D721Med (cell line): ENCODE data around the gene PLEKHJ1.

Experiments
- DNase-seq: peaks from one replicate; pipeline ENCODE4 v3.0.0; 2011; ENCODE audit warnings: low spot score; ENCODE audit not compliant: insufficient read length
- FAIRE-seq: peaks from 2 replicates; lab custom pipeline; 2011; peaks lifted over from hg19 to GRCh38; lab: Jason Lieb, UNC
- TF ChIP-seq, protein P1 (sequence below): IDR thresholded peaks from 2 replicates; pipeline ENCODE4 v1.5.1; 2012; ENCODE audit warnings: mild to moderate bottlenecking, control low read depth; ENCODE audit not compliant: insufficient read depth; ENCODE audit errors: missing control alignments

The PLEKHJ1 gene

DNA sequence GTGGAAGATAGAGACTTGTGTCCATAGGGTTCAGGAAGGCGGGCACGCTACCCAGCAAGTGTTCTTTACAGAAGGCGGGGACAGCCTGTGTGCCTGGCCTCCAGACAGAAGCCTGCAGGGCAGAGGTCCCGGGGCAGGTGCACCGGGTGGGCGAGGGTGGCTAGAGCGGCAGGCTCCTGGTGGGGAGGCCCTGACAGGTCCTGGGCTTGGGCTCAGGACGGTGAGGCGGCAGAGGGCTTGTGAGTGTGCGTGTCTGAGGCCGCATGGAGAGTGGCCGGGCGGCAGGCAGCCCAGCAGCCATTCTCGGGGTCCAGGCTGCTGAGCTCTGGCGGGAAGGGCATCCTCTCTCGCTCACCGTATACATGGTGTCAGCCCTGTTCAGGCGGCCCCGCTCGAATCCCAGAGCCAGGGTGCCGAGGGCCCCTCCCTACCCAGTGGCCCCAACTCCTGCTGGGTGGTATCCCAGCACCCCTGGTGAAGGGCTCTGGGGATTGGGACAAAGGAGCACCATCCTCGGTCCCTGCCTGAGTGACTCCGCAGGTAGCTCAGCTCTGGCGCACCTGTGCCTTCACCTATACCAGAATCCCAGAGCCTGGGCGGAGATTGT is 10.0 kb upstream of the PLEKHJ1 start:
- FAIRE-seq, result no peak
- TF ChIP-seq, protein P1, sequence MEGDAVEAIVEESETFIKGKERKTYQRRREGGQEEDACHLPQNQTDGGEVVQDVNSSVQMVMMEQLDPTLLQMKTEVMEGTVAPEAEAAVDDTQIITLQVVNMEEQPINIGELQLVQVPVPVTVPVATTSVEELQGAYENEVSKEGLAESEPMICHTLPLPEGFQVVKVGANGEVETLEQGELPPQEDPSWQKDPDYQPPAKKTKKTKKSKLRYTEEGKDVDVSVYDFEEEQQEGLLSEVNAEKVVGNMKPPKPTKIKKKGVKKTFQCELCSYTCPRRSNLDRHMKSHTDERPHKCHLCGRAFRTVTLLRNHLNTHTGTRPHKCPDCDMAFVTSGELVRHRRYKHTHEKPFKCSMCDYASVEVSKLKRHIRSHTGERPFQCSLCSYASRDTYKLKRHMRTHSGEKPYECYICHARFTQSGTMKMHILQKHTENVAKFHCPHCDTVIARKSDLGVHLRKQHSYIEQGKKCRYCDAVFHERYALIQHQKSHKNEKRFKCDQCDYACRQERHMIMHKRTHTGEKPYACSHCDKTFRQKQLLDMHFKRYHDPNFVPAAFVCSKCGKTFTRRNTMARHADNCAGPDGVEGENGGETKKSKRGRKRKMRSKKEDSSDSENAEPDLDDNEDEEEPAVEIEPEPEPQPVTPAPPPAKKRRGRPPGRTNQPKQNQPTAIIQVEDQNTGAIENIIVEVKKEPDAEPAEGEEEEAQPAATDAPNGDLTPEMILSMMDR, result no peak
- DNase-seq, result no peak

DNA sequence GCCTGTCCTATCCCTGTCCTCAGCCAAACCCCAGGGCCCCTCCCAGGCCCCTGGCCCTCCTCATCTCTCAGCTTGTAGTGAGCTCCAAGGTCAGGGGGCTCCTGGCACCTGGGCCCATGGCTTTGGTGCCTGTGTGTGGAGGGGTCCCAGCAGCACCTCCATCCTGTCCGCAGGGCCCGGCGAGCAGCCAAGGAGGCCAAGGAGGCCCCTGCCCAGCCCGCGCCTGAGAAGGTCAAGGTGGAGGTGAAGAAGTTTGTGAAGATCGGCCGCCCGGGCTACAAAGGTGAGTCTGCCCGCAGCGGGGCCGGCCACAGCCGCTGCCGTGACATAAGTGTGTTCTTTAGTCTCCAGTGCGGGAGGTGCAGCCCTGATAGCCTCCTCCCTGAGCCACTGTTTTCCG is 9.1 kb upstream of the PLEKHJ1 start:
- FAIRE-seq (no peak), DNase-seq (no peak)
- TF ChIP-seq, protein P1, result no peak

DNA sequence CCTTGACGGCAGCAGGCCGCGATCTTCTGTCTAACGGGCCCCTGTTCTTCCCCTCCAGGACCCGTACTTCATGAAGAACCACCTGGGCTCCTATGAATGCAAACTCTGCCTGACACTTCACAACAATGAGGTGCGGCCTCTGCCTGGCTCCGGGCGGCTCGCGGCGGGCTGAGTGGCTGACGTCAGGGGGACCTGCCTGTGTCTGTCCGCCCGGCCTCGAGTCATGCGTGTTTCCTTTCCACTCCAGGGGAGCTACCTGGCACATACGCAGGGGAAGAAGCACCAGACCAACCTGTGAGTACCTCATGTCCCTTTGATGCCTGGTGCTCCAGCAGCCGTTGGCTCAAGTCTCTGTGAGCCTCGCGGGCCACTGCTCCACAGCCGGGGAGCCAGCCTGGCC is 8.4 kb upstream of the PLEKHJ1 start:
- TF ChIP-seq, protein P1, result no peak

DNA sequence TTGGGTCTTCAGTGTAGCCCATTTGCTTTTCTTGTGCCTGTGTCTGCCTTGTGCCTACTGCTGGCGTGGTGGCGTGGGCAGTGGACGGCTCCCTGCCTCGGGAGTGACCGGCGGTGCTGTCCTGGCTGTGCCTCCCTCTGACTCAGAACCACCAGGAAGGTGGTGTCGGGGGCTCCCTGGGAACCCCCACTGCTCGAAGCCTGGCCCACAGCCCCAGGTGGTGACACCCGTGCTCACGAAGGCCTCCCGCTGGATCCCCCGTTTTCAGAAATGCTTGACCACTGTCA is 7.9 kb upstream of the PLEKHJ1 start:
- TF ChIP-seq, protein P1, result no peak
- DNase-seq, result no peak
- FAIRE-seq, result no peak

More for the DNA sequence above, 8.4 kb upstream of the PLEKHJ1 start:
- DNase-seq (no peak), FAIRE-seq (no peak)

DNA sequence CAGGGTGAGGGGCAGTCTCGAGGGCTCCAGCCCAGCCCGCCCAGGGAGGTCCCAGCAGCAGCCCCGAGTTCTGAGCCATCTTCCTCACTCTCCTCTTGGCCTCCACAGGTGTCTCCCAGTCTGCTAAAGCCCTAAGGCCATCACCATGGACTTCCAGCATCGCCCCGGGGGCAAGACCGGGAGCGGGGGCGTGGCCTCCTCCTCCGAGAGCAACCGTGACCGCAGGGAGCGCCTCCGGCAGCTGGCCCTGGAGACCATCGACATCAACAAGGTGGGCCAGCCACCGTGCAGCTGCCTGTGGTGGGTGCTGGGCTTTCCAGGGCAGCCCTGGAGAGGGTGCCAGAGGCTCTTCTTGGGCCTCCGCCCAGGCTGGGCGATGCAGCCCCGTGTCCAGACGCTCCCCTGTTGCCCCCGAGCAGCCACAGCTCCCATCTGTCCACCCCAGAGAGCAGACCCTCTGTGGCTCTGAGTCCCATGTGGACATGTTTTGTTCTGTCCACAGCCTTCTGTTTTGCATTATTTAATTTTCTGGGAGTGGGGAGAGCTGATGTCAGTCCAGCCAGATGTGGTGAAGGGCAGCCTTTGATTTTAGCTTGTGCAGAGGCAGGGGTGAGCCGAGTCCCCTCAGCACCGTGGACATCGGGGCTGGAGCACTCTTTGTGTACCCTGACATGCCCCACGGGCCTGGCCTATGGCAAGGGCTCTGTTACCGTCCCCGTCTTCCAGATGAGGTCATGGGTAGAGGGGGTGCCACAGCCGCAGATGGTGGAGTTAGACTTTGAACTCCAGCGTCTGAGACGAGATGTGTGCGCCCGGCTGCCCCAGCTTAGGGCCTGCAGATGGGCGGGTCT is 7.4 kb upstream of the PLEKHJ1 start:
- FAIRE-seq (no peak), DNase-seq (no peak)
- TF ChIP-seq, protein P1, result no peak

DNA sequence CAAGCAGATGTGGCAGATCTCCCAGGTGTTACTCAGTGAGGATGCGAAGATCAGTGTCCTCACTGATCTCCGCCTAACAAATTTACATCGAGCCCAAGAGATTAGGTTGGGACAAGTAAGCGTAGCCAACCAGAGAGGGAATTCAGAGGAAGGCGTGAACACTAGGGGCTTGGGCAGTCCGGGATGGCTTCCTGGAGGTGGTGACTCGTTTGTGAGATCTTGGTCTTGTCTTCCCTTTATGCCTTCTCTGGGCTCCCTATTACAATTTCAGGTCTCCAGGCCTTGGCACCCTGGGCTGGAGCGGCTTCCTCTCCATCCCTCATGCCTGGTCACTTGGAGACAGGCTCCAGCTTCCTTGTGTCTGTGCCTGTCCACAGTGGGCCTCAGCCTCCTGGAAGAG is 6.7 kb upstream of the PLEKHJ1 start:
- no peak for FAIRE-seq
- TF ChIP-seq, protein P1, result no peak
- DNase-seq, result no peak

DNA sequence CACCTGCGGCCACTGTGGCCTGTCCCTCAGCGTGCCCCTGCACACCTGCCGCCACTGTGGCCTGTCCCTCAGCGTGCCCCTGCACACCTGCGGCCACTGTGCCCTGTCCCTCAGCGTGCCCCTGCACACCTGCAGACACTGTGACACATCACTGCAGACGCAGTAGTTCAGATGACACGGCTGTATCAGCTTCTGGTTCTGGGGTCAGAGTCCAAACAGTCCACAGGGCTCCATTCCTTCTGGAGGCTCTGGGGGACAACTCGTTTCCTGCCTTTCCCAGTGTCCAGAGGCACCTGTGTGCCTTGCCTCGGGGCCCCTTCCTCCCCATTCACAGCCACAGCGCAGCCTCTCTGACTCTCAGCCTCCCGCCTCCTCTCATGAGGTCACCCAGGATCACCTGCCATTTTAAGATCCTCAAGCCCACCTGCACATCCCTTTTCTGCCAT is 6.0 kb upstream of the PLEKHJ1 start:
- TF ChIP-seq, protein P1, result no peak
- FAIRE-seq, result no peak
- no peak for DNase-seq
